Esophagus squamous epithelium (tissue), 5 donors: ENCODE results near the gene BMP7. TPM values are rescaled to one million over a fixed set of nuclear protein-coding genes. Genes with fewer than 3 reads are reported as not detected.
"Not testable (repeated sequence)": the region's sequence is repeated elsewhere in the genome, so short reads cannot be mapped to it uniquely, and the experiment has no call there.

Experiments
- DNase-seq: peaks from one replicate; lab custom pipeline; 2025; lab: John Stamatoyannopoulos, UW
- H3K27ac ChIP-seq, 4 donors: fragments of 200-600 bp; sonication (generic); one replicate each; pipeline ENCODE4 v1.5.1; 2016 to 2019; ENCODE audit warnings: mild to moderate bottlenecking in 1 of 4
- H3K27me3 ChIP-seq, 4 donors: fragments of 200-600 bp; sonication (generic); 1 replicate in 3 of 4; 2 replicates in 1 of 4; pipeline versions ENCODE4 v1.5.1 to v1.6.0; 2017 to 2021; ENCODE audit warnings: antibody characterized with exemption in 1 of 4
- H3K36me3 ChIP-seq, 3 donors: fragments of 200-600 bp; sonication (generic); one replicate each; pipeline ENCODE4 v1.5.1; 2016 to 2019
- H3K4me1 ChIP-seq, 3 donors: fragments of 200-600 bp; sonication (generic); one replicate each; pipeline ENCODE4 v1.5.1; 2017 to 2019
- H3K4me3 ChIP-seq, 4 donors: fragments of 200-600 bp; sonication (generic); 1 replicate in 3 of 4; 2 replicates in 1 of 4; pipeline ENCODE4 v1.5.1; 2016 to 2019; ENCODE audit warnings: mild to moderate bottlenecking in 2 of 4, moderate library complexity in 1 of 4
- H3K9me3 ChIP-seq, 3 donors: fragments of 200-600 bp; sonication (generic); one replicate each; pipeline ENCODE4 v1.5.1; 2016 to 2019
- CTCF ChIP-seq, 6 experiments: fragments of 450-650 bp in 4 of 6; fragments of 200-600 bp in 2 of 6; sonication (generic) in 2 of 6; IDR thresholded peaks; one replicate each; pipeline ENCODE4 v1.5.1; 2016 to 2019; ENCODE audit warnings: antibody characterized with exemption in 6 of 6, mild to moderate bottlenecking in 4 of 6, moderate library complexity in 4 of 6
- POLR2A ChIP-seq, 4 donors: fragments of 450-650 bp; IDR thresholded peaks; one replicate each; pipeline ENCODE4 v1.6.1; 2017; ENCODE audit warnings: antibody characterized with exemption in 4 of 4, mild to moderate bottlenecking in 4 of 4, moderate library complexity in 3 of 4
- whole genome bisulfite sequencing, 2 donors: methylation state at CpG; one replicate each; pipeline ENCODE4 v1.1.5; 2018; 5-methylcytosine and 5-hydroxymethylcytosine counted together
- intact Hi-C: fragments of 100-400 bp; cut with DNase I; formaldehyde crosslinking; loops from one replicate; pipeline ENCODE4 v1.15.0; 2022
- total RNA-seq, 4 donors: library from RNA; depleted of rRNA; stranded (reverse); fragments of >200 nt; gene quantifications; one replicate each; pipeline ENCODE4 v1.1.0, GENCODE V29; 2016
- donor health status: DM: yes; HTN: yes; CAD: no.

Gene BMP7
- total RNA-seq, 4 donors from 2014 or later = 21.8 to 59.8 (median 35.1) TPM

GRCh38 chr20:57160985-57161384 lies 105.5 kb downstream of the BMP7 start:
- TF ChIP-seq POLR2A (IDR thresholded peaks at IDR 0.05) (no peak), CTCF (IDR thresholded peaks at IDR 0.05) (no peak)
- WGBS, 2 donors = 58 to 71% methylated on average over 8 of the region's 8 CpGs
- DNase-seq = no peak
- Histone ChIP-seq H3K4me1 (peaks cover 0 to 9% (median 0%) of the 10 kb centered on the region in 3 donors), H3K9me3 (no peaks in the 10 kb centered on the region), H3K36me3 (no peaks in the 10 kb centered on the region), H3K4me3 (no peak overlapping the region), H3K27ac (no peak overlapping the region), H3K27me3 (peaks cover 0 to 16% (median 0%) of the 10 kb centered on the region in 4 donors)
- intact Hi-C loops = no loop called here

GRCh38 chr20:57159945-57160610 lies 106.4 kb downstream of the BMP7 start:
- intact Hi-C loops = no loop called here
- H3K4me1 ChIP-seq = peaks cover 0 to 9% (median 0%) of the 10 kb centered on the region in 3 donors
- no peak overlapping the region for H3K4me3 ChIP-seq
- no peak overlapping the region for H3K27ac ChIP-seq
- 77 to 78% methylated on average over 11 to 12 of the region's 16 CpGs for WGBS, 2 donors
- no peaks in the 10 kb centered on the region for H3K9me3 ChIP-seq
- no peak for DNase-seq
- peaks cover 0 to 16% (median 0%) of the 10 kb centered on the region in 4 donors for H3K27me3 ChIP-seq
- no peak for TF ChIP-seq POLR2A (IDR thresholded peaks at IDR 0.05)
- TF ChIP-seq CTCF (IDR thresholded peaks at IDR 0.05) = no peak
- H3K36me3 ChIP-seq = no peaks in the 10 kb centered on the region

- WGBS, 2 donors = 63 to 72% methylated on average over 9 to 13 of the region's 13 CpGs
- no peak overlapping the region for H3K27ac ChIP-seq
- no peaks in the 10 kb centered on the region for H3K9me3 ChIP-seq
- H3K4me1 ChIP-seq = peaks cover 0 to 9% (median 0%) of the 10 kb centered on the region in 3 donors
- no peak for DNase-seq
- no peak for TF ChIP-seq POLR2A (IDR thresholded peaks at IDR 0.05)
- TF ChIP-seq CTCF (IDR thresholded peaks at IDR 0.05) = no peak
- peaks cover 0 to 16% (median 0%) of the 10 kb centered on the region in 4 donors for H3K27me3 ChIP-seq
- intact Hi-C loops = no loop called here
- no peaks in the 10 kb centered on the region for H3K36me3 ChIP-seq
- H3K4me3 ChIP-seq = no peak overlapping the region
Measured at GRCh38 chr20:57159193-57159851, 107.1 kb downstream of the BMP7 start.

GRCh38 chr20:57158474-57158873 lies 108.0 kb downstream of the BMP7 start:
- H3K36me3 ChIP-seq = no peaks in the 10 kb centered on the region
- DNase-seq = no peak
- 69 to 72% methylated on average over 4 to 7 of the region's 7 CpGs for WGBS, 2 donors
- no peak overlapping the region for H3K27ac ChIP-seq
- H3K4me1 ChIP-seq = peaks cover 0 to 9% (median 0%) of the 10 kb centered on the region in 3 donors
- intact Hi-C loops = no loop called here
- H3K9me3 ChIP-seq = no peaks in the 10 kb centered on the region
- peaks cover 0 to 16% (median 0%) of the 10 kb centered on the region in 4 donors for H3K27me3 ChIP-seq
- TF ChIP-seq POLR2A (IDR thresholded peaks at IDR 0.05) (no peak), CTCF (IDR thresholded peaks at IDR 0.05) (no peak)
- no peak overlapping the region for H3K4me3 ChIP-seq

GRCh38 chr20:57157787-57158186 lies 108.7 kb downstream of the BMP7 start:
- H3K4me1 ChIP-seq, H3K27ac ChIP-seq, H3K36me3 ChIP-seq, intact Hi-C loops, H3K4me3 ChIP-seq, DNase-seq, H3K9me3 ChIP-seq: not testable (repeated sequence)
- H3K27me3 ChIP-seq = peaks cover 0 to 19% (median 0%) of the 10 kb centered on the region in 4 donors
- WGBS, 2 donors = 61 to 77% methylated on average over 7 to 9 of the region's 9 CpGs
